ENCODE data around the gene TTYH2.
A peak's percentile ranks its signal among the peaks of the same experiment; 100 is the strongest.

The TTYH2 gene

GRCh38 chr17:74235911-74236371, 22.6 kb downstream of the TTYH2 start:
- no peak overlapping the region for H3K27ac Mint-ChIP-seq
- TF ChIP-seq CTCF (IDR thresholded peaks at IDR 0.05): no peak
- H3K9me3 Mint-ChIP-seq: no peaks in the 10 kb centered on the region
- no peaks in the 10 kb centered on the region for H3K36me3 Mint-ChIP-seq (ENCODE audit: low read depth)
- peaks cover 38% of the 10 kb centered on the region for H3K4me1 Mint-ChIP-seq
- H3K4me3 Mint-ChIP-seq: no peak overlapping the region
- DNase-seq: no peak
- H3K27me3 Mint-ChIP-seq (ENCODE audit: low read depth, poor library complexity): peaks cover 19% of the 10 kb centered on the region

GRCh38 chr17:74237321-74237720, 23.9 kb downstream of the TTYH2 start:
- TF ChIP-seq CTCF (IDR thresholded peaks at IDR 0.05): no peak
- H3K36me3 Mint-ChIP-seq (ENCODE audit: low read depth): no peaks in the 10 kb centered on the region
- H3K27me3 Mint-ChIP-seq (ENCODE audit: low read depth, poor library complexity): peaks cover 21% of the 10 kb centered on the region
- no peak overlapping the region for H3K27ac Mint-ChIP-seq
- no peak overlapping the region for H3K4me3 Mint-ChIP-seq
- peaks cover 38% of the 10 kb centered on the region for H3K4me1 Mint-ChIP-seq
- DNase-seq: no peak
- no peaks in the 10 kb centered on the region for H3K9me3 Mint-ChIP-seq

GRCh38 chr17:74239172-74239571, 25.8 kb downstream of the TTYH2 start:
- Mint-ChIP-seq H3K27ac (no peak overlapping the region), H3K36me3 (ENCODE audit: low read depth) (no peaks in the 10 kb centered on the region), H3K4me1 (peaks cover 28% of the 10 kb centered on the region), H3K4me3 (no peak overlapping the region), H3K27me3 (ENCODE audit: low read depth, poor library complexity) (peaks cover 27% of the 10 kb centered on the region), H3K9me3 (no peaks in the 10 kb centered on the region)
- no peak for TF ChIP-seq CTCF (IDR thresholded peaks at IDR 0.05)
- no peak for DNase-seq

- Mint-ChIP-seq H3K9me3 (no peaks in the 10 kb centered on the region), H3K36me3 (ENCODE audit: low read depth) (no peaks in the 10 kb centered on the region), H3K27me3 (ENCODE audit: low read depth, poor library complexity) (peaks cover 27% of the 10 kb centered on the region), H3K4me1 (peaks cover 32% of the 10 kb centered on the region), H3K4me3 (no peak overlapping the region), H3K27ac (peak overlapping the region; percentile 60)
- TF ChIP-seq CTCF (IDR thresholded peaks at IDR 0.05): no peak
- DNase-seq: no peak
Observed at GRCh38 chr17:74240618-74241205, 27.3 kb downstream of the TTYH2 start.

- TF ChIP-seq CTCF (IDR thresholded peaks at IDR 0.05): no peak
- Mint-ChIP-seq H3K27ac (no peak overlapping the region), H3K9me3 (peaks cover 1% of the 10 kb centered on the region), H3K27me3 (ENCODE audit: low read depth, poor library complexity) (peaks cover 23% of the 10 kb centered on the region), H3K4me3 (no peak overlapping the region), H3K4me1 (peaks cover 39% of the 10 kb centered on the region), H3K36me3 (ENCODE audit: low read depth) (peaks cover under 1% of the 10 kb centered on the region)
- DNase-seq: no peak
Observed at GRCh38 chr17:74241431-74241830, 28.1 kb downstream of the TTYH2 start.

- no peak for TF ChIP-seq CTCF (IDR thresholded peaks at IDR 0.05)
- no peak for DNase-seq
- H3K36me3 Mint-ChIP-seq (ENCODE audit: low read depth): peaks cover 4% of the 10 kb centered on the region
- no peak overlapping the region for H3K4me3 Mint-ChIP-seq
- peaks cover 22% of the 10 kb centered on the region for H3K27me3 Mint-ChIP-seq (ENCODE audit: low read depth, poor library complexity)
- H3K9me3 Mint-ChIP-seq: peaks cover 5% of the 10 kb centered on the region
- H3K4me1 Mint-ChIP-seq: peaks cover 40% of the 10 kb centered on the region
- no peak overlapping the region for H3K27ac Mint-ChIP-seq
Observed at GRCh38 chr17:74241847-74242246, 28.5 kb downstream of the TTYH2 start.
